Measurements from ENCODE around the gene NR3C2.
A peak's percentile ranks its signal among the peaks of the same experiment; 100 is the strongest.

NR3C2 gene

GRCh38 chr4:148441986-148442831, at the start of gene NR3C2:
Gene NR3C2 (minus strand): TSS chr4:148442414.
- DNase-seq, result peak; percentile 97

DNA sequence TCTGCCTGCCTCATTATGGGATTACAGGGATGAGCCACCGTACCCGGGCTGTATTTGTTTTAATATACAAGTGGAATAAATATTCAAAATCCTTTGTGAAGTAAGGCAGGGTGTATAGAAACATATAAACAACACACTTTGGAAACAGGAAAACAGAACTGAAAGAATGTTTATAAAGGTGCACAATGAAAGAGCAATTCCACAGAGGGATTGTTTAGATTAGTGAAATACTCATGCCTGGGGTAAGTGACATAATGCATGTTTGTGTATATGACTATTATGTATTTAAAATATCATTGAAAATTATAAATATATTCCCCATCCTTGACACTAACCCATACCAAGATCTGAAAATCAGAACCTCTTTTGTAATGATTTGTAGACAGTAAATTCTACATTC, 45.0 kb upstream of the NR3C2 start:
- DNase-seq, result no peak

DNA sequence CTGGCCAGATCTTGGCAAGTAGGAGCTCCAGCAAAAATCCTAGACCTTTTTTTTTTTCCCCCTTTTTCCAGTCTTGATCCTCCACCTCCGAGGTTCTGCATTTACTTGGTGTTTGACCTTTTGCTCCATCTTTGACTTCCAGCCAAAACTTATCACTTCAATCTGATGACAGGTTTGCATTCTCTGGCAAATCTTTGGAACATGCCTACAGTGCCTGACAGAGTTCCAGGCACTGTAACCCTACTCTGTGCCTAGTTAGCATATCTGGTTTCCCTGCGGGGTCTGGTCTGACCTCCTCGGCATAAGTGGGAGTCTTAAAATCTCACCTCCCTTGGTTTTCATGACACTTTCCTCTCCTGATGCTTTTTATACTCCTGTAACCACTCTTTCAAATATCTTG, 39.4 kb upstream of the NR3C2 start:
- no peak for DNase-seq

GRCh38 chr4:148477276-148477675, 35.1 kb upstream of the NR3C2 start:
- DNase-seq, result no peak

- DNase-seq, result no peak
Measured at GRCh38 chr4:148469938-148470337, 27.7 kb upstream of the NR3C2 start.

GRCh38 chr4:148454835-148455234, 12.6 kb upstream of the NR3C2 start:
- no peak for DNase-seq

GRCh38 chr4:148453833-148454232, 11.6 kb upstream of the NR3C2 start:
- no peak for DNase-seq

GRCh38 chr4:148452970-148453369, 10.8 kb upstream of the NR3C2 start:
- no peak for DNase-seq

DNA sequence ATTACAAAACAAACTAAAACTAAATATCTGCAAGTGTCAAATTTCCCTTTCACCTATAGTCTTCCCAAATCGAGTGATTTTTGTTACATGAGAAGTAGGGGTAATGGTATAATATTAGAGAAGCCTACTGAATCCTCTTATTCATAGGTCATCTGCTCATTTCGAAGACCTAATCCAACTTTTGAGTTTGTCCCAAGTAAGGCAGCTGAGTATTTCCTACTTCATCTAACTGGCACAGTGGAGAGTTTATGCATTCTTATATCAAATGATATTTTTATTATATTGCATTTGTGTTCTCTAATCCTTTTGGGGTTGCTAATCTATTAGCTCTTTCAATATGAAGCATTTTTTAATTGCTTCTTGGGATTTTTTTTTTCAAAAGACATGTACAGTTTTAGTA, 7.7 kb upstream of the NR3C2 start:
- no peak for DNase-seq

- no peak for DNase-seq
Measured at GRCh38 chr4:148448141-148448540, 5.9 kb upstream of the NR3C2 start.

DNA sequence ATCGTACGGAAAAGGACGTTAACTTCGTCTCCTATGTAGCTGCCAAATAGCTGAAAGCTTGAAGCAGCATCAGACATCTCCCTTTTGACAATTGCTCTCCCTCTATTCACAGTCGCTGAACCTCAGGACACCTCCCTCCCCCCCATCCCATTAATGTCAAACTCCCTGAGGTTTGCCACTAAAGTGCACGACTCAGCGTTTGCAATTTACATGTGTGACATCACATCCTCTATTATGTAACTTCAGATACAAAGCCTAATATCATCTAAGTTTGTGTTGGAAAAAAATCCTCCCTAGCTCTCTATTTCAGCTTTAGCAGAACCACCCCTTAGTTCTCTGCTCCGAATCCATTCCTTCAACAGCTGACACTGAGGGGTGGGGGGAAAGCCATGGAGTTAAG, 5.5 kb upstream of the NR3C2 start:
- no peak for DNase-seq

DNA sequence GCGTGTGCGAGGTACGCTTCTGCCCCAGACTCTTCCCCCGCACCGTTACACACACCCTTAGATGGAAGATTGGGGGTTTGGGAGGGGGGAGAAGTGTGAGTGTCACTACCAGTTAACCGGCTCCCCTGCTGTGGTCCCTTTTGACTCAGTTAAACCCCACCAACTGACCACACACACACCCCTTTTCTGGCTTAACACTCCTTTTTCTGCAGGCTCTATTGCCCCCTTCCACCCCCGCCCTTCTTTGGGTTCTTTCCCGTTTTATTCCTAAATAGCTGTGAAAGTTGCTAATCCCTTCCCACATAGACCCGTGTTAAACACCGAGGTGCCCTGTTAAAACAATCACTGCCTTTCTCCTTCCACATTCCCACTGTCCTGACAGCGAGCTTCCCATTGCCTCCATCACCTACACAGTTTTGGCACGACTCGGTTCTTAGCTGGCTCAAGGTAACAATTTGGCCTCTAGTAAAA, 3.7 kb upstream of the NR3C2 start:
- DNase-seq, result no peak

GRCh38 chr4:148445071-148445859, 3.1 kb upstream of the NR3C2 start:
- DNase-seq, result peak; percentile 86

DNA sequence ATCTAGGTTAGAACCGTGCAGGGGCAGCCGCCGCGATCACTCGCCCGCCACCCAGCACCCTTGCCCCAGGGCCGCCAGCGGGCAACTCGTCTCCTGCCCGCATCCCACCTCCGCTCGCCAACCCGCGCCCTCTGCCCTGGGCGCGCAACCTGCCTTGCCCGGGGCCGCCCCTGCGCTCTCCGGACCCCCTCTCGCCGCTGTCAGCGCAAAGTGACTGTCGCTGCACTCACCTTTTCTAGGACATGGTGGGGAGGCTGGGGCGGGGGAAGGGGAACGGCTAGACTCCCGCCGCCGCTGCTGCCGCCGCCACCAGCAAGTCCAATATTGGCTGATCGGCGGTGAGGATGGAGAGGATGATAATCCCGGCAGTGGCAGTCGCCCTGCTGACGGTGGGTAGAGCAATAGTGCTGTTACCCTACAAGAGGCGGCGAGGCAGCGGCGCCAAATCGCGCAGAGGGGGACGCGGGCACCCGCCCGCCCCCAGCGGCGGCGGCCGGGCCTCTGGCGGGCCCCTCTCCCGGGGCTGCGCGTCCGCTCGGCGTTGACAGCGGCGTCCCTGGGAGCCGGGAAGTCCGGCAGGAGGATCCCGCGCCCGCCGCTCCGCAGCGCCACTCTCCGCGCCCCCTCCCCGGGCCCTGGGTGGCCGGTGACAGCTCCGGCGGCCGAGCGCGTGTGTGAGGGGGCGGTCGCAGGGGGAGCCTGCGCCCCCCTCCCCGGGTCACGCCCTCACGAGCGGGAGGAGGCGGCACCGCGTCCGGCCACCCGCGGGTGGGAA, 2.3 kb upstream of the NR3C2 start:
- DNase-seq, result peak; percentile 84

DNA sequence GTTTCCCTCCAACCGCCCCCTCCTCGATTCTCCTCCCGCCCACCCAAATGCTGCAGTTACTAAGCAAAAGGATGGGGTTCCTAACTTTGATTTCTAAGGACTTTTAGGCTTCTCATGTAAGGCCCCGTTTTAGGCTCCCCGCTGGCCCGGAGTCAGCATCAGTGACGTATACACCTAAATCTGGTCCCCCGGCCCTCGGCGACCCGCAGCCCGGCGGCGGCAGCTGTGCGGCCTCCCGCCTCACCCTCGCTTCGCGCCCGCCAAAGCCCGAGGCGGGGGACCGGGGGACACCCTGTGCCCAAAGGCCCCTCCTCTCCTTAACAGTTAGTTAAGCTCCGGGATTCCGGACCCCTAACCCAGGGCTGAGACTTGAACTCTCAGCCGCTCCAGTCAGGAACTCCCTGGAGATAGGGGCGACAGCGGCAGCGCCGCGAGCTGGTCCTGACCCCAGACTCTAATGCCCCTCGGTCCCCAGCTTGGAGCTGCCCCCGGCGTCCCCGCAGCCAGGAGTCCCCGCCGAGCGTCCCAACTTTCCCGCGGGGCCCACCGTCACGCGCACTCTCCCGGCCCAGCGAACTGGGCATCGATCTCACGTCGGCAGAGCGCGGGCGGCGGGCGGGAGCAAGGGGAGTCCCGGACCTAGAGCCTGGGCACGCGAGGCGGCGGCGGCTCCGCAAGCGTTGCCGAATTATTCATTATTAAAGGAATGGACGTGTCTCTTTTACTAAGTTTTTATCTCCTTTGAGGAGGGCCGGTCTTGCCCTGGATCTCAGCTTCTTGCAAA, 1.5 kb upstream of the NR3C2 start:
- peak; percentile 79 for DNase-seq

DNA sequence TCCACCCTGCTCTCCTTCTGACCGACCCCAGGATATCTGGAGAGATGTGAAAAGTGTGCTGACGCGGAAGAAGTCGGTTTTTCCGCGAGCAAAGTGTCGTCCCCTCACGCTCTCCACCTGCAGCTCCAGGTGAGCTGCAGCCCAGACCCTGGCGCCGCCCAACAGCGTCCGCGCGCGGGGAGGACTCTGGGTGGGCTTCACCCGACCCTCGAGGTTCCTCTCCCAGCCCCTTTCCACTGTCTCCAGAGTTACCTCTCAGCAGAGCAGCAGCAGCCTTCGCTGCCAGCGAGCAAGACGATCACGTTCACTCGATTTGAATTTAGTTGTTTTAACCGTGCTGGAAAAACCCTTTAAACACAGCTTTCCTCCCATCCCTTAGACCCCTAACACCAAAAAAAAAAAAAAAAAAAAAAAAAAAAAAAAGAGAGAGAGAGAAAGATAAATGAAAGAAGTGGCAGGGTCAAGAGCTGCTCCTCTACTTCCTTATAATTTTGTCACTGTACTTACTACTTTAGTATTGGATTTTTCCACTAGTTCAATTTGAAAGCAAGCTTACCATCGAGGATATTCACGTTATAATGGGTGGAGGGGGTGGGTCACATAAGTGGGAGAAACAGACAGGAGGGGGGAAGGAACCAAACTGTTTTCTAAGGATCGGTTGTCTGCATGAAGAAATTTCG, 758 bp upstream of the NR3C2 start:
- no peak for DNase-seq

GRCh38 chr4:148441624-148441985, 609 bp downstream of the NR3C2 start:
- no peak for DNase-seq

DNA sequence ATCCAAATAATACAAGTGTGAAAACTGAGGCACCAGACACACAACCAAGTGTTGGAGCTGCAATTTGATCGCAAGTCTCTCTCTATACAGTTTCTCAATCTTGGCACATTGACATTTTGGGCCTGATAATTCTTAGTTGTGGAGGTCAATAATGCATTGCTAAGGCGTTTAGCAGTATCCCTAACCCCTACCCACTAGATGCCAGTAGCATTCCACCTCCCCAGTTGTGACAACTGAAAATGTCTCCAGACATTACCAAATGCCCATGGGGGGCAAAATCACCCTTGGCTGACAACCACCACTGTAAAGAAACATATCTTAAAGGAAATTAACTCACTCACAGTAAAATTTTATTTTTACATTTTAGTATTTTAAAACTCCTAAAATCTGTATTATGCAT, 4.2 kb downstream of the NR3C2 start:
- no peak for DNase-seq

DNA sequence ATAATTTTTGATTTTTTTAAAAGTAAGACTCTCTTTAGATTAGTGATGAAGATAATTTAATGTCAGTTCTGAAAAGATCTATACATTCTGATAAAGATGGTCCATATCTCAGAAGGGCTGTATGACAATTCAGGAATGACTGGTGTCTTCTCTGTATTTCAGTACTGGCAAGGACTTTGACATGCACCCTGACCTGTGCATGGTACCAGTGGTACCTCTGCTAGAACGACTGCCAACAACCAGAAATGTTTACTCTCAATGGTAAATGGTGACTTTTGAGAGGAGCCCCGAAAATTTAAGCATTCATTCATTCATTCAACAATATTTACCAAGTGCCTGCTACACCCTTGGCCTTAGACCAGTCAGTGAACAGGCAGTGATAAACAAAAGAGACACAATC, 4.8 kb downstream of the NR3C2 start:
- no peak for DNase-seq

- DNase-seq, result no peak
Measured at GRCh38 chr4:148436512-148436911, 5.7 kb downstream of the NR3C2 start.

- no peak for DNase-seq
Measured at GRCh38 chr4:148435654-148436406, 6.4 kb downstream of the NR3C2 start.

Measured in activated CD8-positive, alpha-beta memory T cell treated with anti-CD3 and anti-CD28 coated beads for 24 hours (primary cell).